Peyer's patch (tissue), 4 donors: ENCODE results near the gene SEMA3C. TPM values are rescaled to one million over a fixed set of nuclear protein-coding genes. Genes with fewer than 3 reads are reported as not detected.

Source experiments
- DNase-seq, 3 donors: peaks; one replicate each; pipeline ENCODE4 v3.0.0-alpha.2; 2017 to 2019
- H3K27ac ChIP-seq, 4 donors: fragments of 200-600 bp; sonication (generic); one replicate each; pipeline ENCODE4 v1.5.1; 2016 to 2019
- H3K27me3 ChIP-seq, 2 donors: fragments of 200-600 bp; sonication (generic); one replicate each; pipeline ENCODE4 v1.5.1; 2019
- H3K36me3 ChIP-seq, 3 donors: fragments of 200-600 bp; sonication (generic); one replicate each; pipeline ENCODE4 v1.5.1; 2016 to 2019
- H3K4me1 ChIP-seq, 4 donors: fragments of 200-600 bp; sonication (generic); one replicate each; pipeline ENCODE4 v1.5.1; 2016 to 2019
- H3K4me3 ChIP-seq, 4 donors: fragments of 200-600 bp; sonication (generic); 1 replicate in 3 of 4; 2 replicates in 1 of 4; pipeline ENCODE4 v1.5.1; 2016 to 2019; ENCODE audit warnings: mild to moderate bottlenecking in 1 of 4
- H3K9me3 ChIP-seq, 4 donors: fragments of 200-600 bp; sonication (generic); one replicate each; pipeline ENCODE4 v1.5.1; 2016 to 2019; ENCODE audit warnings: mild to moderate bottlenecking in 1 of 4
- CTCF ChIP-seq, 6 experiments: fragments of 450-650 bp in 4 of 6; fragments of 200-600 bp in 2 of 6; sonication (generic) in 1 of 6; IDR thresholded peaks; one replicate each; pipeline ENCODE4 v1.5.1; 2017 to 2019; ENCODE audit warnings: antibody characterized with exemption in 6 of 6, mild to moderate bottlenecking in 3 of 6, moderate library complexity in 1 of 6
- POLR2A ChIP-seq, 2 donors: fragments of 450-650 bp; IDR thresholded peaks; one replicate each; pipeline ENCODE4 v1.5.1; 2017; ENCODE audit warnings: antibody characterized with exemption in 2 of 2, mild to moderate bottlenecking in 2 of 2, moderate library complexity in 2 of 2
- total RNA-seq, 4 donors: library from RNA; depleted of rRNA; stranded (reverse); fragments of >200 nt; gene quantifications; one replicate each; pipeline ENCODE4 v1.1.0, GENCODE V29; 2016

SEMA3C gene
- total RNA-seq, 4 donors from 2014 or later = 35.7 to 120 (median 56.4) TPM

DNA sequence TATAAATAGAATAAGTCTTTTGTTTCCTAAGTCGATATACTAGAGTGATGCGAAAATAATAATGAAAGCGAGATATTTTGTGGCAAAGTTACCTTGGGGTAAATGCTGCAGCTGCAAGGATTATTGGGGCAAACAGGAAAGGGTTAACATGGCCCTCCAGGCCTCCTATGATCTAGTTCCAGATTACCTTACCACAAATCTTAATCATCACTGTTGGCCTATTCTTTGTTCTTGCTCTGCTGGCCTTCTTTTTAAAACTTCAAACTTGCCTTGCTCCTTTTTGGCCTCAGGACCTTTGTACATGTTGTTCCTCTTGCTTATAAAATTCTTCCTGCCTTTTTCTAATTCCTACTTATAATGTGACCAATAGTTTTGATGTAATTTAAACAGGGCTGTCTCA is 81.5 kb downstream of the SEMA3C start:
- no peaks in the 10 kb centered on the region for H3K27me3 ChIP-seq

GRCh38 chr7:80835251-80835650 is 83.6 kb downstream of the SEMA3C start:
- Histone ChIP-seq H3K27ac (no peak overlapping the region), H3K4me3 (no peak overlapping the region), H3K27me3 (no peaks in the 10 kb centered on the region), H3K4me1 (peaks cover 0 to 18% (median 0%) of the 10 kb centered on the region in 4 donors), H3K9me3 (no peaks in the 10 kb centered on the region), H3K36me3 (no peaks in the 10 kb centered on the region)
- DNase-seq = no peak
- no peak for TF ChIP-seq CTCF (IDR thresholded peaks at IDR 0.05)
- no peak for TF ChIP-seq POLR2A (IDR thresholded peaks at IDR 0.05)

More for the DNA sequence above, 81.5 kb downstream of the SEMA3C start:
- Histone ChIP-seq H3K4me3 (no peak overlapping the region), H3K36me3 (no peaks in the 10 kb centered on the region), H3K9me3 (no peaks in the 10 kb centered on the region), H3K27ac (no peak overlapping the region), H3K4me1 (peaks cover 0 to 14% (median 0%) of the 10 kb centered on the region in 4 donors)
- no peak for TF ChIP-seq POLR2A (IDR thresholded peaks at IDR 0.05)
- no peak for TF ChIP-seq CTCF (IDR thresholded peaks at IDR 0.05)
- DNase-seq = no peak

DNA sequence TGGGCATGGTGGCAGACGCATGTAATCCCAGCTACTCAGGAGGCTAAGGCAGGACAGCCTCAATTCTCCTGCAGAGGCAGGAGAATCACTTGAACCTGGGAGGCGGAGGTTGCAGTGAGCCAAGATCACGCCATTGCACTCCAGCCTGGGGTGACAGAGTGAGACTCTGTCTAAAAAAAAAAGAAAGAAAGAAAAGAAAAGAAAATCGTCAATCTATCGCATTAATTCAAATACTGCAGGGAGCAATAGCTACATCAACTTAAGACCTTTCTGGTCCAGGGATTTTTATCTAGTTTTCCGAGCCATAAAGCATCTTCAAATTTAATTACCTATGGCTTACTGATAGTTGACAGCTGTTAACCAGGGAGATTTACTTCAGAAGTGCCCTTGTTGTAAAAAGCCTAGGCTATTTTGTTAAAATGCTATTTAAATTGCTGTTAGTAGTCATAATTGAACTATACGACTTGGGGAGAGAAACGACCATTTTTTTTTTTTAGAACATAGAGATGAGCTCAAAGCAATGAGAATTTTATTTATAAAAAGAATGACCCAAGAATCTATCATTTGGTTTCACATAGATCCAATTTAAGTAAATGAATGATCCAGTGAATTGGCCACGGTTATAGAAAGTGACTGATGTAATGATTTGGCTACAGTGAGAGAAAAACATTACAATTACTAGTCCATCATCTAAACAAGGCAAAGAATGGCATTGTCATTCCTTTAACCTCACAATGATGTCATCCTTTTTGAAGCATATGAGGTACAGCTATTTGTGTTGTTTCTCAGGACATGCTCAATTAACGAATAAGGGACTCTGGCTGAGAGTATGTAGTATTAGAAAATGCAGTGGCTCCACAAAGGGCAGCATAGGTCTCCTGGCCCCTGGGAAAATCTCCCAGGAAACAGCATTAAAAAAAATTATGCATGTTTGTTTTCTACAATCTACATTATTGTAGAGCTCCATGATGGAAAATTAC is 85.3 kb downstream of the SEMA3C start:
- no peaks in the 10 kb centered on the region for H3K36me3 ChIP-seq
- TF ChIP-seq CTCF (IDR thresholded peaks at IDR 0.05) (no peak), POLR2A (IDR thresholded peaks at IDR 0.05) (no peak)
- H3K27ac ChIP-seq = no peak overlapping the region
- peaks cover 0 to 12% (median 0%) of the 10 kb centered on the region in 4 donors for H3K4me1 ChIP-seq
- no peak overlapping the region for H3K4me3 ChIP-seq
- no peak for DNase-seq
- H3K9me3 ChIP-seq = no peaks in the 10 kb centered on the region
- H3K27me3 ChIP-seq = no peaks in the 10 kb centered on the region

DNA sequence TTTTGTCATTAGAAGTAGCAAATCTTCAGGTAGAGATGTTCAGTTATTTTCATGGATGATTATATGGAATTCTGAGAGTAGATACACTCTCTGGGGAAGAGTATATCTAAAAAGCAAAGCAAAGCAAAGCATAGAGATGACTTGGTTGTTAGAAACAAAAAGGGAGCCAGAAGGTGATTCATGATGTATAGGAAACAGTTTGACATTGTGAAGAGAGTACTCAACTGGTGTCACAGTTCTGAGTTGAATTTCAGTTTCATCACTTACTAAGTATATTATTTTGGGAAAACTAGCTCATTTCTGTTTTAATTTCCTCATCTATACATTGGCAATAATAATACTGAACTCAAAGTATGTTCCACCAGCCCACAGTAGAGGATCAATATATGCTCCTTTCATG is 86.8 kb downstream of the SEMA3C start:
- no peaks in the 10 kb centered on the region for H3K36me3 ChIP-seq
- H3K9me3 ChIP-seq = no peaks in the 10 kb centered on the region
- H3K4me1 ChIP-seq = peaks cover 0 to 12% (median 0%) of the 10 kb centered on the region in 4 donors
- no peak overlapping the region for H3K27ac ChIP-seq
- no peaks in the 10 kb centered on the region for H3K27me3 ChIP-seq
- no peak for TF ChIP-seq CTCF (IDR thresholded peaks at IDR 0.05)
- TF ChIP-seq POLR2A (IDR thresholded peaks at IDR 0.05) = no peak
- DNase-seq = no peak
- no peak overlapping the region for H3K4me3 ChIP-seq

DNA sequence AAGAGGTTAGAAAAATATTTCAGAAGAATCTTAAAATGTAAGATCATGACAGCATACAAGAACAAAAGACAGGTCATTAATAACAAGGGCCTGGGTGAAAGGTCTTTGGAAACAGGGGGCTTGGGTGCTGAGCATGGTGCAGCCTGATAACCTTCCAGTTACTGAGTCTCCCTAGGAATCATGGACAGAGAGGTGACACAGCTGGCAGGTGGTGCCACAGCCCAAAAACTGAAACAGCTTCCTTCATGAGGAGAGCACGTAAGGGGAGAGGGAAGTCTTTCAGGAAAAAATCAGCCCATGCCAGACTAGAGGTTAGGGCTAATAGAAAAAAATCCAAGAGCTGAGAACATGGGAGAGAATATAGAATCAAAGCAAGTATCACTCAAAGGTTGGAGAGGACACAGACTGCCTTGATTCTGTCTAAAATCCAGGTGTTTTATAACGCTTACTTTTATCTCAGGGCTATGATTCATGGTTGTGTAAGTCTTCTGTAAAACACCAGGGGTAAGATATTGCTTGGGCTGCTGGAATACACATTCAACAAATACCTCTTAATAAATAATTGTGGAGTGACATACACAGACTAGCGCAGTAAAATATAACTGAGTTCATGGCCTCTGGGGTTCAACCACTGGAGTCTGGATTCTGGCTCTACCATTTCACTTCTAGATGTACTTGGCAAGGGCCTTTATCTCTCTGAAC is 88.1 kb downstream of the SEMA3C start:
- peaks cover 0 to 12% (median 0%) of the 10 kb centered on the region in 4 donors for H3K4me1 ChIP-seq
- H3K9me3 ChIP-seq = no peaks in the 10 kb centered on the region
- H3K4me3 ChIP-seq = no peak overlapping the region
- TF ChIP-seq CTCF (IDR thresholded peaks at IDR 0.05) = peak in 2 of 6 experiments; percentile 21 to 27
- TF ChIP-seq POLR2A (IDR thresholded peaks at IDR 0.05) = no peak
- no peaks in the 10 kb centered on the region for H3K27me3 ChIP-seq
- DNase-seq = no peak
- peak overlapping the region in 1 of 4 donors; percentile 30 for H3K27ac ChIP-seq
- no peaks in the 10 kb centered on the region for H3K36me3 ChIP-seq
